HCT116 (cell line): ENCODE results near the gene ZBED5. TPM values are rescaled to one million over a fixed set of nuclear protein-coding genes. Genes with fewer than 3 reads are reported as not detected.
A peak's percentile ranks its signal among the peaks of the same experiment; 100 is the strongest.

ENCODE experiments used
- ATAC-seq: fragments of 200-7000 bp; cut with Tn5 transposase; 2 replicates; pipeline ENCODE4 v1.9.1; 2020; ENCODE audit warnings: mild to moderate bottlenecking, moderate library complexity
- BruUV-seq: library from RNA; stranded (reverse); fragments of 400-500 nt; replicated peaks from 2 replicates; lab custom pipeline; 2021; lab: Mats Ljungman, UMichigan
- CTCF ChIA-PET: fragments of 300-600 bp; sonication (Branson Sonifier 250); formaldehyde crosslinking; loops from one replicate; lab custom pipeline; 2021; ENCODE audit warnings: antibody characterized with exemption; lab: Charles Lee
- POLR2A ChIA-PET: fragments of 300-600, 350-600 bp; sonication (Branson Sonifier 250); formaldehyde crosslinking; loops from one replicate; lab custom pipeline; 2021; ENCODE audit warnings: antibody characterized with exemption; lab: Charles Lee
- RAD21 ChIA-PET, 2 experiments: fragments of 300-600 bp; sonication (Branson Sonifier 250); formaldehyde crosslinking; loops; one replicate each; lab custom pipeline; 2023; ENCODE audit warnings: low total read pairs in 2 of 2; ENCODE audit not compliant: uncharacterized antibody in 2 of 2, unreplicated experiment in 2 of 2, low non-redundant PET in 1 of 2; lab: Charles Lee
- DNase-seq: peaks from one replicate; pipeline ENCODE4 v3.0.0-alpha.2; 2010; ENCODE audit warnings: low read depth, low spot score
- H2AFZ ChIP-seq: fragments of 200-600 bp; shearing (Covaris generic), sonication (generic); 2 replicates; pipeline ENCODE4 v1.6.1; 2017; ENCODE audit warnings: low read depth, mixed run types, mixed read lengths, antibody characterized with exemption, low read length; ENCODE audit not compliant: poor library complexity, severe bottlenecking
- H3K27ac ChIP-seq: 2 replicates; pipeline ENCODE4 v1.5.1; 2012; ENCODE audit warnings: low read depth, low read length
- H3K27me3 ChIP-seq: fragments of 200-600 bp; sonication (generic); 2 replicates; pipeline ENCODE4 v1.6.1; 2016; ENCODE audit warnings: mixed run types, low read length, mixed read lengths; ENCODE audit not compliant: insufficient read depth
- H3K36me3 ChIP-seq, 2 experiments: fragments of 200-500 bp in 1 of 2; fragments of 200-600 bp in 1 of 2; sonication (Bioruptor generic) in 1 of 2; sonication (generic) in 1 of 2; 2 replicates each; pipeline versions ENCODE4 v1.5.1 to v1.6.1; 2014 to 2016; ENCODE audit warnings: low read length in 2 of 2, inconsistent platforms in 1 of 2, mixed read lengths in 1 of 2, mixed run types in 1 of 2; ENCODE audit not compliant: insufficient read depth in 2 of 2, control insufficient read depth in 1 of 2
- H3K4me1 ChIP-seq, 2 experiments: fragments of 200-600 bp in 1 of 2; sonication (generic) in 1 of 2; 2 replicates each; pipeline versions ENCODE4 v1.5.1 to v1.6.1; 2012 to 2017; ENCODE audit warnings: low read length in 2 of 2, inconsistent platforms in 1 of 2, mild to moderate bottlenecking in 1 of 2, mixed read lengths in 1 of 2, mixed run types in 1 of 2, moderate library complexity in 1 of 2; ENCODE audit not compliant: insufficient read depth in 2 of 2, control insufficient read depth in 1 of 2
- H3K4me2 ChIP-seq: fragments of 200-600 bp; sonication (generic); 2 replicates; pipeline ENCODE4 v1.6.1; 2017; ENCODE audit warnings: mixed run types, low read length, mixed read lengths
- H3K4me3 ChIP-seq, 2 experiments: fragments of 200-600 bp in 1 of 2; sonication (generic) in 1 of 2; replicated peaks in 1 of 2; 2 replicates each; pipeline ENCODE4 v1.5.1; 2011 to 2016; ENCODE audit warnings: low read length in 2 of 2, control low read depth in 1 of 2, low read depth in 1 of 2, mild to moderate bottlenecking in 1 of 2, mixed read lengths in 1 of 2, mixed run types in 1 of 2
- H3K79me2 ChIP-seq: fragments of 200-600 bp; sonication (generic); 2 replicates; pipeline ENCODE4 v1.6.1; 2017; ENCODE audit warnings: mild to moderate bottlenecking, mixed run types, low read length, moderate library complexity, mixed read lengths; ENCODE audit not compliant: insufficient read depth
- H3K9ac ChIP-seq: fragments of 200-600 bp; sonication (generic); 2 replicates; pipeline ENCODE4 v1.6.1; 2016; ENCODE audit warnings: low read length, mixed read lengths
- H3K9me2 ChIP-seq: fragments of 200-600 bp; sonication (generic), shearing (Covaris generic); 2 replicates; pipeline ENCODE4 v1.6.1; 2017; ENCODE audit warnings: mixed run types, mild to moderate bottlenecking, moderate library complexity; ENCODE audit not compliant: insufficient read depth
- H3K9me3 ChIP-seq, 2 experiments: fragments of 200-500 bp in 1 of 2; fragments of 200-600 bp in 1 of 2; sonication (Bioruptor generic) in 1 of 2; sonication (generic) in 1 of 2; 2 replicates each; pipeline ENCODE4 v1.6.1; 2014 to 2017; ENCODE audit warnings: low read length in 2 of 2, mixed read lengths in 2 of 2, inconsistent platforms in 1 of 2, low read depth in 1 of 2, mild to moderate bottlenecking in 1 of 2, mixed run types in 1 of 2, moderate library complexity in 1 of 2; ENCODE audit not compliant: control insufficient read depth in 1 of 2, insufficient read depth in 1 of 2
- H4K20me1 ChIP-seq: fragments of 200-600 bp; sonication (generic), shearing (Covaris generic); 2 replicates; pipeline ENCODE4 v1.6.1; 2017; ENCODE audit warnings: mixed run types, mild to moderate bottlenecking, moderate library complexity; ENCODE audit not compliant: insufficient read depth
- EGR1 ChIP-seq: IDR thresholded peaks from 2 replicates; pipeline ENCODE4 v1.6.1; 2012; ENCODE audit warnings: low read depth
- RAD21 ChIP-seq: IDR thresholded peaks from 2 replicates; pipeline ENCODE4 v1.6.1; 2012; ENCODE audit warnings: low read depth, mild to moderate bottlenecking
- SRF ChIP-seq: IDR thresholded peaks from 2 replicates; pipeline ENCODE4 v1.6.1; 2012; ENCODE audit warnings: low read depth
- ZBTB33 ChIP-seq: IDR thresholded peaks from 2 replicates; pipeline ENCODE4 v1.6.1; 2011; ENCODE audit warnings: mild to moderate bottlenecking, low read length, moderate library complexity; ENCODE audit not compliant: insufficient replicate concordance; ENCODE audit errors: extremely low read depth
- ZFX ChIP-seq: fragments of 450-650 bp; IDR thresholded peaks from 2 replicates; pipeline ENCODE4 v1.6.1; 2017
- intact Hi-C: fragments of 100-400 bp; cut with micrococcal nuclease; formaldehyde crosslinking; loops from 2 replicates; pipeline ENCODE4 v1.10.0; 2022
- total RNA-seq: library from RNA; stranded (reverse); gene quantifications from one replicate; pipeline ENCODE4 v1.2.1, GENCODE V29; 2021; ENCODE audit not compliant: unreplicated experiment
- TF ChIP-seq, protein P1 (sequence below): IDR thresholded peaks from 2 replicates; pipeline ENCODE4 v1.6.1; 2012

The ZBED5 gene
- total RNA-seq, 1 experiment from 2014 or later: 26.8 TPM

GRCh38 chr11:10809373-10810160 is 48.3 kb downstream of the ZBED5 start:
- ChIA-PET RAD21 (interaction anchor here in 1 of 2 experiments (0.5 to 0.9 kb wide), 2 partner anchors 103 to 121 kb away, joined by 3 read pairs; no protein-coding TSS in a partner anchor), CTCF (interaction anchor here (1.0 to 2.2 kb wide), 9 partner anchors 9 to 219 kb away, joined by 3 to 15 read pairs (median 4); partner anchors contain the start of gene ZBED5), POLR2A (interaction anchor here (0.7 to 2.4 kb wide), 48 partner anchors 8 to 1363 kb away, joined by 3 to 48 read pairs (median 5); partner anchors contain the start of genes CTR9 and ZBED5)
- peak overlapping the region; percentile 99 for H3K4me2 ChIP-seq
- H2AFZ ChIP-seq: peak overlapping the region; percentile 74
- H3K79me2 ChIP-seq: peaks cover 40% of the 10 kb centered on the region
- ATAC-seq (peak; percentile 48), DNase-seq (peak; percentile 19)
- no peak for TF ChIP-seq ZBTB33
- TF ChIP-seq SRF: no peak
- TF ChIP-seq, protein P1, sequence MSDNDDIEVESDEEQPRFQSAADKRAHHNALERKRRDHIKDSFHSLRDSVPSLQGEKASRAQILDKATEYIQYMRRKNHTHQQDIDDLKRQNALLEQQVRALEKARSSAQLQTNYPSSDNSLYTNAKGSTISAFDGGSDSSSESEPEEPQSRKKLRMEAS: peak; percentile 34; the same call in 1 of the 2 replicates
- TF ChIP-seq ZFX: peak; percentile 83; the same call in 1 of the 2 replicates
- no peak for TF ChIP-seq EGR1
- no peak for TF ChIP-seq RAD21
- H3K9me2 ChIP-seq: no peaks in the 10 kb centered on the region
- no peaks in the 10 kb centered on the region for H4K20me1 ChIP-seq
- H3K27me3 ChIP-seq: no peaks in the 10 kb centered on the region
- peak overlapping the region; percentile 89 to 97 for H3K4me3 ChIP-seq
- H3K4me1 ChIP-seq: peaks cover 10 to 24% of the 10 kb centered on the region in 2 experiments
- BruUV-seq: TSS peak; percentile 87
- intact Hi-C loops: loop anchor here (5.0 kb wide), 2 partner anchors 93 to 123 kb away; no protein-coding TSS in a partner anchor
- H3K36me3 ChIP-seq: peaks cover 22 to 30% of the 10 kb centered on the region in 2 experiments
- no peaks in the 10 kb centered on the region for H3K9me3 ChIP-seq
- H3K27ac ChIP-seq: peak overlapping the region; percentile 100
- peak overlapping the region; percentile 98 for H3K9ac ChIP-seq
